IMR-90 (cell line): ENCODE data around the gene MEF2A. TPM values are rescaled to one million over a fixed set of nuclear protein-coding genes. Genes with fewer than 3 reads are reported as not detected.

Experiments used
- ATAC-seq: fragments of 200-7000 bp; cut with Tn5 transposase; 2 replicates; pipeline ENCODE4 v1.9.1; 2020; ENCODE audit warnings: low read depth, mild to moderate bottlenecking, moderate library complexity
- BruUV-seq: library from RNA; stranded (reverse); fragments of 400-500 nt; replicated peaks from 2 replicates; lab custom pipeline; 2021; lab: Mats Ljungman, UMichigan
- CTCF ChIA-PET: fragments of 300-600 bp; formaldehyde crosslinking; extraction: SDS; loops from one replicate; lab custom pipeline; 2021; ENCODE audit warnings: antibody characterized with exemption; lab: Yijun Ruan, JAX
- POLR2A ChIA-PET: fragments of 300-600 bp; sonication (Branson Sonifier 250); formaldehyde crosslinking; loops from one replicate; lab custom pipeline; 2022; ENCODE audit warnings: antibody characterized with exemption; ENCODE audit not compliant: unreplicated experiment; lab: Charles Lee
- DNase-seq: peaks from one replicate; pipeline ENCODE4 v3.0.0; 2013
- H2AFZ ChIP-seq: replicated peaks from 2 replicates; pipeline ENCODE3; 2013; ENCODE audit warnings: low read length, mild to moderate bottlenecking; ENCODE audit not compliant: poor library complexity
- H2AK5ac ChIP-seq: 2 replicates; pipeline ENCODE4 v1.6.1; 2013; ENCODE audit warnings: low read depth, low read length, inconsistent platforms
- H2AK9ac ChIP-seq: replicated peaks from 2 replicates; pipeline ENCODE3; 2013; ENCODE audit warnings: mild to moderate bottlenecking, low read depth, low read length, moderate library complexity; ENCODE audit not compliant: poor library complexity
- H2BK120ac ChIP-seq: 2 replicates; pipeline ENCODE4 v1.6.1; 2013; ENCODE audit warnings: low read depth, low read length, inconsistent platforms
- H2BK15ac ChIP-seq: 3 replicates; pipeline ENCODE4 v1.6.1; 2013; ENCODE audit warnings: low read depth, low read length, inconsistent platforms
- H2BK20ac ChIP-seq: 2 replicates; pipeline ENCODE4 v1.6.1; 2013; ENCODE audit warnings: low read depth, mild to moderate bottlenecking, inconsistent platforms, low read length, moderate library complexity
- H2BK5ac ChIP-seq: 2 replicates; pipeline ENCODE4 v1.6.1; 2013; ENCODE audit warnings: mild to moderate bottlenecking, low read depth, low read length, inconsistent platforms; ENCODE audit not compliant: poor library complexity, severe bottlenecking
- H3K14ac ChIP-seq: replicated peaks from 2 replicates; pipeline ENCODE4 v1.6.1; 2013; ENCODE audit warnings: low read depth, low read length, inconsistent platforms
- H3K18ac ChIP-seq: 2 replicates; pipeline ENCODE4 v1.6.1; 2013; ENCODE audit warnings: low read depth, low read length, control low read depth
- H3K23ac ChIP-seq: 2 replicates; pipeline ENCODE4 v1.6.1; 2013; ENCODE audit warnings: low read depth, low read length, inconsistent platforms
- H3K27ac ChIP-seq: 2 replicates; pipeline ENCODE4 v1.5.1; 2013; ENCODE audit warnings: mild to moderate bottlenecking, control low read depth, low read length; ENCODE audit not compliant: insufficient read depth
- H3K27me3 ChIP-seq: 2 replicates; pipeline ENCODE4 v1.6.1; 2013; ENCODE audit warnings: low read length; ENCODE audit not compliant: control insufficient read depth, insufficient read depth
- H3K36me3 ChIP-seq: 2 replicates; pipeline ENCODE4 v1.6.1; 2013; ENCODE audit warnings: low read length, mixed read lengths; ENCODE audit not compliant: control insufficient read depth, insufficient read depth
- H3K4ac ChIP-seq: 2 replicates; pipeline ENCODE4 v1.6.1; 2013; ENCODE audit warnings: low read depth, low read length, inconsistent platforms
- H3K4me1 ChIP-seq: 2 replicates; pipeline ENCODE4 v1.6.1; 2013; ENCODE audit warnings: low read length, mixed read lengths; ENCODE audit not compliant: control insufficient read depth, insufficient read depth
- H3K4me2 ChIP-seq: 2 replicates; pipeline ENCODE4 v1.6.1; 2013; ENCODE audit warnings: low read depth, mild to moderate bottlenecking, control low read depth, low read length, moderate library complexity
- H3K4me3 ChIP-seq: 2 replicates; pipeline ENCODE4 v1.5.1; 2013; ENCODE audit warnings: low read depth, mild to moderate bottlenecking, control low read depth, low read length, moderate library complexity; ENCODE audit not compliant: insufficient read depth
- H3K56ac ChIP-seq: 2 replicates; pipeline ENCODE4 v1.6.1; 2013; ENCODE audit warnings: low read length, inconsistent platforms; ENCODE audit not compliant: insufficient read depth; ENCODE audit errors: extremely low read depth
- H3K79me1 ChIP-seq, 2 experiments: 2 replicates each; pipeline ENCODE4 v1.6.1; 2013; ENCODE audit warnings: low read length in 2 of 2, inconsistent platforms in 1 of 2, low read depth in 1 of 2
- H3K9ac ChIP-seq: 2 replicates; pipeline ENCODE4 v1.6.1; 2013; ENCODE audit warnings: low read depth, low read length, control low read depth
- H3K9me1 ChIP-seq: 2 replicates; pipeline ENCODE4 v1.6.1; 2013; ENCODE audit warnings: low read length, inconsistent platforms; ENCODE audit not compliant: insufficient read depth
- H3K9me3 ChIP-seq: 2 replicates; pipeline ENCODE4 v1.6.1; 2013; ENCODE audit warnings: low read length; ENCODE audit not compliant: control insufficient read depth, insufficient read depth
- H4K20me1 ChIP-seq: 2 replicates; pipeline ENCODE4 v1.6.1; 2013; ENCODE audit warnings: low read length, inconsistent platforms; ENCODE audit not compliant: insufficient read depth
- H4K5ac ChIP-seq: 2 replicates; pipeline ENCODE4 v1.6.1; 2013; ENCODE audit warnings: mild to moderate bottlenecking, low read depth, low read length, control low read depth
- H4K8ac ChIP-seq, 2 experiments: 2 replicates each; pipeline ENCODE4 v1.6.1; 2013; ENCODE audit warnings: low read depth in 2 of 2, low read length in 2 of 2, control low read depth in 1 of 2, inconsistent platforms in 1 of 2
- H4K91ac ChIP-seq: 2 replicates; pipeline ENCODE4 v1.6.1; 2013; ENCODE audit warnings: low read depth, low read length, inconsistent platforms; ENCODE audit not compliant: insufficient read depth
- BHLHE40 ChIP-seq: fragments of 150-350 bp; IDR thresholded peaks from 2 replicates; pipeline ENCODE4 v1.6.1; 2016; ENCODE audit warnings: mild to moderate bottlenecking, low read depth, low read length
- CEBPB ChIP-seq: IDR thresholded peaks from 2 replicates; pipeline ENCODE4 v1.6.1; 2012; ENCODE audit warnings: low read depth, low read length, improper control_type of control experiment
- CHD1 ChIP-seq: IDR thresholded peaks from 2 replicates; pipeline ENCODE4 v1.6.1; 2012; ENCODE audit warnings: low read depth, low read length, improper control_type of control experiment
- CTCF ChIP-seq: conservative IDR thresholded peaks from 2 replicates; pipeline ENCODE4 v1.5.1; 2012; ENCODE audit warnings: mild to moderate bottlenecking, low read depth, low read length, improper control_type of control experiment
- FOS ChIP-seq: fragments of 150-350 bp; IDR thresholded peaks from 2 replicates; pipeline ENCODE4 v1.6.1; 2016; ENCODE audit warnings: low read depth, low read length
- MAFK ChIP-seq: IDR thresholded peaks from 2 replicates; pipeline ENCODE4 v1.6.1; 2012; ENCODE audit warnings: low read depth, low read length, improper control_type of control experiment
- MAZ ChIP-seq: IDR thresholded peaks from 2 replicates; pipeline ENCODE4 v1.6.1; 2012; ENCODE audit warnings: low read depth, mild to moderate bottlenecking, low read length, improper control_type of control experiment, moderate library complexity, borderline replicate concordance
- MXI1 ChIP-seq: IDR thresholded peaks from 2 replicates; pipeline ENCODE4 v1.6.1; 2012; ENCODE audit warnings: low read depth, mild to moderate bottlenecking, low read length, moderate library complexity, borderline replicate concordance
- NFE2L2 ChIP-seq: fragments of 150-350 bp; IDR thresholded peaks from 2 replicates; pipeline ENCODE4 v1.6.1; 2016; ENCODE audit warnings: low read depth, mild to moderate bottlenecking, low read length
- POLR2A ChIP-seq: IDR thresholded peaks from 2 replicates; pipeline ENCODE4 v1.6.1; 2012; ENCODE audit warnings: mild to moderate bottlenecking, low read depth, low read length
- RAD21 ChIP-seq: IDR thresholded peaks from 2 replicates; pipeline ENCODE4 v1.6.1; 2012; ENCODE audit warnings: low read length, improper control_type of control experiment
- RCOR1 ChIP-seq: IDR thresholded peaks from 2 replicates; pipeline ENCODE4 v1.6.1; 2012; ENCODE audit warnings: mild to moderate bottlenecking, low read length, improper control_type of control experiment; ENCODE audit not compliant: insufficient replicate concordance
- RFX5 ChIP-seq: IDR thresholded peaks from 2 replicates; pipeline ENCODE4 v1.8.0; 2012; ENCODE audit warnings: low read depth, mild to moderate bottlenecking, low read length, moderate library complexity
- SMC3 ChIP-seq: fragments of 150-350 bp; IDR thresholded peaks from 2 replicates; pipeline ENCODE4 v1.6.1; 2016; ENCODE audit warnings: low read depth, mild to moderate bottlenecking, antibody characterized with exemption, low read length, moderate library complexity
- WGBS, 2 experiments: methylation state at CpG; one replicate each; pipeline versions ENCODE4 v1.1.5 to v1.1.7; 2013; ENCODE audit warnings: missing lambda C conversion rate in 2 of 2; ENCODE audit not compliant: insufficient read length in 1 of 2; ENCODE audit errors: extremely low coverage in 2 of 2; 5-methylcytosine and 5-hydroxymethylcytosine counted together
- dilution Hi-C: fragments of 300-500 bp; cut with HindIII; formaldehyde crosslinking; loops from one replicate; pipeline ENCODE4 v1.14.3; 2018; ENCODE audit warnings: low sequenced_read_pairs; ENCODE audit not compliant: unreplicated experiment
- in situ Hi-C: fragments of 300-500 bp; cut with MboI; formaldehyde crosslinking; loops from 3 replicates; pipeline ENCODE4 v1.14.3; 2019; ENCODE audit warnings: low sequenced_read_pairs, inconsistent platforms, mixed read lengths
- intact Hi-C: fragments of 100-400 bp; cut with micrococcal nuclease; formaldehyde crosslinking; loops from 2 replicates; pipeline ENCODE4 v1.10.0; 2022
- polyA plus RNA-seq, 3 experiments: library from polyadenylated mRNA; depleted of rRNA; stranded (reverse); fragments of >200 nt; gene quantifications; 2 replicates each; pipeline ENCODE4 v1.2.3, GENCODE V29; 2012; ENCODE audit warnings: low replicate concordance in 1 of 3
- total RNA-seq: library from RNA; depleted of rRNA; stranded (reverse); fragments of >200 nt; gene quantifications from 2 replicates; pipeline ENCODE4 v1.2.3, GENCODE V29; 2012
- TF ChIP-seq, protein P1 (sequence below): fragments of 150-350 bp; IDR thresholded peaks from 2 replicates; pipeline ENCODE4 v1.6.1; 2017; ENCODE audit warnings: mild to moderate bottlenecking, antibody characterized with exemption, low read length, low read depth
- TF ChIP-seq, protein P2 (sequence below): fragments of 150-350 bp; IDR thresholded peaks from 2 replicates; pipeline ENCODE4 v1.6.1; 2016; ENCODE audit warnings: low read depth, mild to moderate bottlenecking, low read length, moderate library complexity, borderline replicate concordance

Gene MEF2A
- total and polyA plus RNA-seq, 2 of the 4 experiments (the other 2 are of a cell fraction) = 16.1 to 16.7 TPM

DNA sequence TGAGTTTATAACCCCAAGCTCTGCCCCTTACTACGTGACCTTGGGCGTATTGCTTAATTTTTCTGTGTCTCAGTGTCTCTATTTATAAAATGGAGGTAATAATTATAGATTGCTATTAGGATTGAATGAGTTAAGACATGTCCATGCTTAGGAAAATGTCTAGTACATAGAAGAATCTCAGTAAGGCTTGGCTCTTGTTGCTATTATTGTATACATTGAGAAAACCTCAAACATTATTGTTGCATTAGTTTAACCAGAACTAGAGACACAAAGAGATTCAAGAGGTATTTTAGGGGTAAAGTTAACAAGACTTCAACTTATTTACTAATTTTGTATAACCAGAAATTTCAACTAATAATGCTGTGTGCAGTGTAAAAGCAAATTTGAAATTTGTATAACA, 66.7 kb downstream of the MEF2A start:
- Histone ChIP-seq H3K56ac (no peak overlapping the region), H4K5ac (no peak overlapping the region), H3K79me1 (peaks cover 9 to 31% of the 10 kb centered on the region in 2 experiments), H2BK20ac (no peak overlapping the region), H3K27ac (no peak overlapping the region), H2BK15ac (no peak overlapping the region), H2BK120ac (no peak overlapping the region), H3K4me2 (peak overlapping the region; percentile 74; the same call in 1 of the 2 replicates), H3K4me1 (peaks cover 3% of the 10 kb centered on the region; the same call in 1 of the 2 replicates), H2BK5ac (peak overlapping the region; percentile 69), H2AFZ (no peak overlapping the region), H3K36me3 (peaks cover 6% of the 10 kb centered on the region), H3K9me3 (peaks cover 3% of the 10 kb centered on the region; the same call in 1 of the 2 replicates), H3K18ac (peak overlapping the region; percentile 80; the same call in 1 of the 2 replicates), H4K8ac (no peak overlapping the region), H3K9me1 (no peaks in the 10 kb centered on the region), H3K27me3 (no peaks in the 10 kb centered on the region), H2AK9ac (no peak overlapping the region), H4K91ac (no peak overlapping the region), H3K23ac (peak overlapping the region; percentile 30; the same call in 1 of the 2 replicates), H3K9ac (no peak overlapping the region), H3K14ac (no peak overlapping the region), H3K4me3 (no peak overlapping the region), H3K4ac (no peak overlapping the region; the same call in 1 of the 2 replicates), H2AK5ac (no peak overlapping the region), H4K20me1 (0 out of 2 replicates have a peak, but pooled peaks cover 5% of the 10 kb centered on the region)
- ChIA-PET POLR2A (no interaction called here), CTCF (no interaction called here)
- WGBS, 2 experiments = no CpG with 5 or more reads among the region's 2 CpGs
- DNase-seq = peak; percentile 61
- TF ChIP-seq SMC3 (no peak), FOS (no peak), CTCF (no peak), RFX5 (no peak), RAD21 (no peak), CEBPB (no peak), MXI1 (no peak), RCOR1 (no peak), POLR2A (no peak), MAFK (no peak), CHD1 (no peak), MAZ (no peak), BHLHE40 (no peak), NFE2L2 (no peak)
- TF ChIP-seq, protein P1, sequence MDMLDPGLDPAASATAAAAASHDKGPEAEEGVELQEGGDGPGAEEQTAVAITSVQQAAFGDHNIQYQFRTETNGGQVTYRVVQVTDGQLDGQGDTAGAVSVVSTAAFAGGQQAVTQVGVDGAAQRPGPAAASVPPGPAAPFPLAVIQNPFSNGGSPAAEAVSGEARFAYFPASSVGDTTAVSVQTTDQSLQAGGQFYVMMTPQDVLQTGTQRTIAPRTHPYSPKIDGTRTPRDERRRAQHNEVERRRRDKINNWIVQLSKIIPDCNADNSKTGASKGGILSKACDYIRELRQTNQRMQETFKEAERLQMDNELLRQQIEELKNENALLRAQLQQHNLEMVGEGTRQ = no peak
- TF ChIP-seq, protein P2, sequence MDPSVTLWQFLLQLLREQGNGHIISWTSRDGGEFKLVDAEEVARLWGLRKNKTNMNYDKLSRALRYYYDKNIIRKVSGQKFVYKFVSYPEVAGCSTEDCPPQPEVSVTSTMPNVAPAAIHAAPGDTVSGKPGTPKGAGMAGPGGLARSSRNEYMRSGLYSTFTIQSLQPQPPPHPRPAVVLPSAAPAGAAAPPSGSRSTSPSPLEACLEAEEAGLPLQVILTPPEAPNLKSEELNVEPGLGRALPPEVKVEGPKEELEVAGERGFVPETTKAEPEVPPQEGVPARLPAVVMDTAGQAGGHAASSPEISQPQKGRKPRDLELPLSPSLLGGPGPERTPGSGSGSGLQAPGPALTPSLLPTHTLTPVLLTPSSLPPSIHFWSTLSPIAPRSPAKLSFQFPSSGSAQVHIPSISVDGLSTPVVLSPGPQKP = no peak
- intact Hi-C loops (loop anchor here (10.0 kb wide), 1 partner anchor 58 kb away; no protein-coding TSS in a partner anchor), dilution Hi-C loops (no loop called here), in situ Hi-C loops (no loop called here)
- BruUV-seq = no TSS peak
- ATAC-seq = peak; percentile 81
